Brain microvascular endothelial cell (primary cell): ENCODE results near the gene DCXR.

ENCODE experiments used
- DNase-seq: peaks from one replicate; pipeline ENCODE4 v3.0.0-alpha.2; 2020
- H3K27ac ChIP-seq: fragments of 250-450 bp; sonication (Bioruptor Pico); 2 replicates; pipeline ENCODE4 v1.5.1; 2020; ENCODE audit warnings: mild to moderate bottlenecking, moderate library complexity
- H3K27me3 ChIP-seq: fragments of 250-450 bp; sonication (Bioruptor Pico); replicated peaks from 2 replicates; pipeline ENCODE4 v1.5.1; 2020; ENCODE audit warnings: mild to moderate bottlenecking
- H3K36me3 ChIP-seq: fragments of 250-450 bp; sonication (Bioruptor Pico); replicated peaks from 2 replicates; pipeline ENCODE4 v1.5.1; 2020; ENCODE audit warnings: mild to moderate bottlenecking
- H3K4me3 ChIP-seq: 2 replicates; pipeline ENCODE4 v1.5.1; 2011; ENCODE audit warnings: low read depth, mild to moderate bottlenecking, control low read depth, low read length, moderate library complexity
- CTCF ChIP-seq: IDR thresholded peaks from 2 replicates; pipeline ENCODE4 v1.5.1; 2011; ENCODE audit warnings: low read depth, mild to moderate bottlenecking, moderate library complexity, low read length, control low read depth, inconsistent platforms; ENCODE audit errors: missing control alignments
- in situ Hi-C: cut with HindIII; loops from 2 replicates; pipeline ENCODE4 v1.10.0; 2017; ENCODE audit warnings: low sequenced_read_pairs, low pct_ligation_motif_present

The DCXR gene

GRCh38 chr17:81998691-81999438, 38.6 kb downstream of the DCXR start:
- Histone ChIP-seq H3K27ac (no peak overlapping the region), H3K27me3 (no peaks in the 10 kb centered on the region), H3K4me3 (no peak overlapping the region), H3K36me3 (no peaks in the 10 kb centered on the region)
- in situ Hi-C loops = no loop called here
- DNase-seq = no peak
- TF ChIP-seq CTCF = no peak

GRCh38 chr17:81998212-81998611, 39.3 kb downstream of the DCXR start:
- DNase-seq = no peak
- in situ Hi-C loops = no loop called here
- TF ChIP-seq CTCF = no peak
- no peaks in the 10 kb centered on the region for H3K27me3 ChIP-seq
- no peak overlapping the region for H3K4me3 ChIP-seq
- no peaks in the 10 kb centered on the region for H3K36me3 ChIP-seq
- H3K27ac ChIP-seq = no peak overlapping the region

- no peak for TF ChIP-seq CTCF
- no peaks in the 10 kb centered on the region for H3K36me3 ChIP-seq
- no peak overlapping the region for H3K27ac ChIP-seq
- H3K4me3 ChIP-seq = no peak overlapping the region
- no peaks in the 10 kb centered on the region for H3K27me3 ChIP-seq
- in situ Hi-C loops = no loop called here
- DNase-seq = no peak
Measured at GRCh38 chr17:81996757-81997441, 40.6 kb downstream of the DCXR start.

- H3K36me3 ChIP-seq = no peaks in the 10 kb centered on the region
- TF ChIP-seq CTCF = no peak
- in situ Hi-C loops = no loop called here
- H3K27ac ChIP-seq = no peak overlapping the region
- no peak overlapping the region for H3K4me3 ChIP-seq
- no peaks in the 10 kb centered on the region for H3K27me3 ChIP-seq
- no peak for DNase-seq
Measured at GRCh38 chr17:81996232-81996756, 41.2 kb downstream of the DCXR start.

- H3K4me3 ChIP-seq = no peak overlapping the region
- H3K27me3 ChIP-seq = no peaks in the 10 kb centered on the region
- no peak overlapping the region for H3K27ac ChIP-seq
- no peaks in the 10 kb centered on the region for H3K36me3 ChIP-seq
- TF ChIP-seq CTCF = no peak
- no peak for DNase-seq
- in situ Hi-C loops = no loop called here
Measured at GRCh38 chr17:81995463-81996231, 41.9 kb downstream of the DCXR start.
